Prostate gland (tissue), 2 donors: Measurements from ENCODE around the gene RBM33. TPM values are rescaled to one million over a fixed set of nuclear protein-coding genes. Genes with fewer than 3 reads are reported as not detected.

ENCODE experiments used
- DNase-seq: peaks from one replicate; pipeline ENCODE4 v3.0.0-alpha.2; 2019; ENCODE audit warnings: low spot score
- H3K27ac ChIP-seq, 2 donors: fragments of 200-600 bp; sonication (generic); 2 replicates each; pipeline ENCODE4 v1.5.1; 2017 to 2019
- H3K27me3 ChIP-seq: fragments of 200-600 bp; sonication (generic); replicated peaks from 2 replicates; pipeline ENCODE4 v1.5.1; 2019; ENCODE audit not compliant: insufficient read depth
- H3K36me3 ChIP-seq, 2 donors: fragments of 200-600 bp; sonication (generic); 1 replicate in 1 of 2; 2 replicates in 1 of 2; pipeline versions ENCODE4 v1.5.1 to v1.8.1; 2017 to 2019
- H3K4me1 ChIP-seq: fragments of 200-600 bp; sonication (generic); replicated peaks from 2 replicates; pipeline ENCODE4 v1.5.1; 2019
- H3K4me3 ChIP-seq, 2 donors: fragments of 200-600 bp; sonication (generic); 2 replicates each; pipeline ENCODE4 v1.5.1; 2017 to 2019
- H3K9me3 ChIP-seq: fragments of 200-600 bp; sonication (generic); 2 replicates; pipeline ENCODE4 v1.5.1; 2017
- CTCF ChIP-seq, 4 experiments: fragments of 200-600 bp in 2 of 4; fragments of 450-650 bp in 2 of 4; sonication (generic) in 2 of 4; IDR thresholded peaks; 1 replicate in 3 of 4; 2 replicates in 1 of 4; pipeline ENCODE4 v1.5.1; 2016 to 2019; ENCODE audit warnings: antibody characterized with exemption in 4 of 4, mild to moderate bottlenecking in 2 of 4, moderate library complexity in 2 of 4
- POLR2A ChIP-seq: fragments of 450-650 bp; IDR thresholded peaks from one replicate; pipeline ENCODE4 v1.6.1; 2016; ENCODE audit warnings: antibody characterized with exemption, mild to moderate bottlenecking
- POLR2AphosphoS5 ChIP-seq: sonication (generic); formaldehyde crosslinking; IDR thresholded peaks from one replicate; pipeline ENCODE4 v1.6.1; 2017; ENCODE audit warnings: antibody characterized with exemption
- WGBS: methylation state at CpG from one replicate; pipeline ENCODE4 v1.1.5; 2018; 5-methylcytosine and 5-hydroxymethylcytosine counted together
- intact Hi-C: fragments of 100-400 bp; cut with DNase I; formaldehyde crosslinking; loops from one replicate; pipeline ENCODE4 v1.14.2; 2022
- total RNA-seq, 2 donors: library from RNA; depleted of rRNA; stranded (reverse); fragments of >200 nt; gene quantifications; one replicate each; pipeline ENCODE4 v1.1.0, GENCODE V29; 2016

Gene RBM33
- total RNA-seq, 2 donors from 2014 or later, result 33.2 to 82.9 TPM

DNA sequence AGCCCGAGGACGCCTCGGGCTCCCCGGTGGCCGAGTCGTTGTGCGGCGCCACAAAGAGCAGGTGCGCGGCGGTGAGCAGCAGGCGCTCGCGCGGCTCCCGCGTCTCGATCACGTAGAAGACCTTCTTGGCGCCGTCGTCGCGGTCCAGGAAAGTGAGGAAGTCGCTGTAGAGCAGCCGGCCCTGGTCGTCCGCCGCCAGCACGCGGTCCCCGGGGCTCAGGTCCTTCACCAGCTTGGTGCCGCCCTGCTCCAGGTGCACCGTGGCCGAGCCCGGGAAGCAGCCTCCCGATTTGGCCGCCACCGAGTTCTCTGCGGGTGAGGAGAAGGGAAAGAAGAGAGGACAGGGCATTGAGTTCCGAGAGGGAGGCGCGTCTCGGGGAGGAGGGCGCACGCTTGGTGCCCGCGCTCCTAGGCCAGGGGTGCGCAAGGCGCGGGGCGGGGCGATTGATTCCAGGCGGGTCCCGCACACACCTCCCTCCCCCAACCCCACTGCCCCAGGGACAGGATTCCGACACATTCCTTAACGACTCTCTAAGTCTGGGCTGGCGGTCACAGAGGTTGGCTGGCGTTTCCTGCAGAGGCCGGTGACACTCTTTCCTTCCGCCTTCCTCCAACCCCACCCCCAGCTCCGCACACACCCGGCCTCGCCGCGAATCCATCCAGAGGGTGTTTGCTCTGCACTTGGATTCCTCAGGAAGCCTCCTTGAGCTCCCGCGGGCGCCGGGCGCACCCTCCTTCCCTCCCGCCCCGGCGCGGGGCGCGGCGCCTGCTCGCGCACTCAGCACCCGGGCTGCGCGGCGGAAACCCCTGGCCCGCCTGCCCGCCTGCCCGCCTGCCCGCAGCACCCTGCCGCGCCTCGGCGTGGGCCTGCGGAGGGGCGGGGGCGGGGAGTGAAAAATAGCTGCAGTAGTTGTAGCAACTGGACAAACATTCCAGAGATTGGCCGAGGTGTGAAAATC lies 159.2 kb downstream of the RBM33 start:
- DNase-seq, result no peak
- Histone ChIP-seq H3K4me3 (peak overlapping the region in 1 of 2 donors; percentile 1), H3K4me1 (no peaks in the 10 kb centered on the region), H3K9me3 (no peaks in the 10 kb centered on the region), H3K27me3 (peaks cover 11% of the 10 kb centered on the region), H3K27ac (no peak overlapping the region), H3K36me3 (no peaks in the 10 kb centered on the region)
- 23% methylated on average over 87 of the region's 96 CpGs for WGBS
- intact Hi-C loops, result loop anchor here (10.0 kb wide), 1 partner anchor 961 kb away; no protein-coding TSS in a partner anchor
- TF ChIP-seq POLR2A (no peak), POLR2AphosphoS5 (no peak), CTCF (IDR thresholded peaks at IDR 0.05) (no peak)

DNA sequence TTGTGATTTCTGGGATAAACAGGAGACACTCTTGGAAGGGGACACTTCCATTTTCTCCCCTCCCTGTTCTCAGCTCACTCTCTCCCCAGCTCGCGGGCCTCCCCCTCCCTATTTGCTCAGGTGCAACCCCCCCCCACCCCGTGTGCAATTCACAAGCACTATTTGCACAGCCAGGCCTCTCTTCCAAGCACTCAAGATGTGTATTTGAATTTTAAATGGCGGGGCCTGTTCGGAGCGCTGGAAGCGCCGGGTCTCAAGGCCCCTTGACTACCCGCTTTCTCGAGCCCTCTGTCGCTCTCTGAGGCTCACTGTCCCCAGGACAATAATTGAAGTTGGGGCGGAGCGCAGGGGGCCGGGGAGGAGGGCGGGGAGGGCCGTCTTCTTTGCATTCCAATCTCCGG lies 160.0 kb downstream of the RBM33 start:
- no peak overlapping the region for H3K4me3 ChIP-seq
- peaks cover 11% of the 10 kb centered on the region for H3K27me3 ChIP-seq
- H3K27ac ChIP-seq, result no peak overlapping the region
- no peaks in the 10 kb centered on the region for H3K9me3 ChIP-seq
- 19% methylated on average over 17 of the region's 17 CpGs for WGBS
- H3K4me1 ChIP-seq, result peaks cover 4% of the 10 kb centered on the region
- no peak for TF ChIP-seq POLR2A
- TF ChIP-seq POLR2AphosphoS5, result no peak
- TF ChIP-seq CTCF (IDR thresholded peaks at IDR 0.05), result no peak
- DNase-seq, result no peak
- no peaks in the 10 kb centered on the region for H3K36me3 ChIP-seq
- intact Hi-C loops, result loop anchor here (10.0 kb wide), 1 partner anchor 960 kb away; no protein-coding TSS in a partner anchor

- no peaks in the 10 kb centered on the region for H3K36me3 ChIP-seq
- peak in 3 of 4 experiments; percentile 35 to 59 (median 51) for TF ChIP-seq CTCF (IDR thresholded peaks at IDR 0.05)
- no peak for TF ChIP-seq POLR2AphosphoS5
- H3K27me3 ChIP-seq, result peaks cover 16% of the 10 kb centered on the region
- H3K4me1 ChIP-seq, result peaks cover 9% of the 10 kb centered on the region
- no peaks in the 10 kb centered on the region for H3K9me3 ChIP-seq
- no peak overlapping the region for H3K27ac ChIP-seq
- 8% methylated on average over 78 of the region's 91 CpGs for WGBS
- DNase-seq, result peak; percentile 26
- intact Hi-C loops, result loop anchor here (10.0 kb wide), 1 partner anchor 960 kb away; no protein-coding TSS in a partner anchor
- H3K4me3 ChIP-seq, result peak overlapping the region; percentile 17 to 22
These were observed 160.7 kb downstream of the RBM33 start for GRCh38 chr7:155804897-155805825.

DNA sequence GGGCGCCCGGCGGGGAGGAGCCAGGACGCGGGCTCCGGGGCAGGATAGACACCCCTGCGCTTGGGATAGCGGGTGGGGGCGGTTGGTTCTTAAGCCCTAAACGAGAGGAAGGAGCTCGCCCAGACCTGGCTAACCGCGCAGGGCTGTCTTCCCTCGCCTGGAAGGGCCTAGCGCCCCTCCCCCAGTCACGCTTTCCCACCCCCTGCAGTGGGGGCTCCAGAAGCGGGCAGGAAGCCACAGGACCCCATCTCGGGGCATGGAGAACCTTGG lies 161.3 kb downstream of the RBM33 start:
- intact Hi-C loops, result loop anchor here (10.0 kb wide), 1 partner anchor 959 kb away; no protein-coding TSS in a partner anchor
- peaks cover 9% of the 10 kb centered on the region for H3K4me1 ChIP-seq
- peaks cover 18% of the 10 kb centered on the region for H3K27me3 ChIP-seq
- 12% methylated on average over 14 of the region's 18 CpGs for WGBS
- no peak for DNase-seq
- no peak overlapping the region for H3K27ac ChIP-seq
- H3K4me3 ChIP-seq, result peak overlapping the region; percentile 17 to 22
- TF ChIP-seq CTCF (IDR thresholded peaks at IDR 0.05) (no peak), POLR2AphosphoS5 (no peak), POLR2A (no peak)
- H3K9me3 ChIP-seq, result no peaks in the 10 kb centered on the region
- no peaks in the 10 kb centered on the region for H3K36me3 ChIP-seq
